ENCODE measurements around the gene RBP7.

- no peak for TF ChIP-seq CTCF (IDR thresholded peaks at IDR 0.05; ENCODE audit: poor library complexity, severe bottlenecking)
- no peak for TF ChIP-seq EZH2 (IDR thresholded peaks at IDR 0.05; ENCODE audit: borderline replicate concordance, insufficient read depth, low read length, poor library complexity, severe bottlenecking)
- no peak for TF ChIP-seq MXI1 (conservative IDR thresholded peaks at IDR 0.05; ENCODE audit: poor library complexity, severe bottlenecking)
- no peak for TF ChIP-seq RAD21 (conservative IDR thresholded peaks at IDR 0.05)
- TF ChIP-seq EP300 (conservative IDR thresholded peaks at IDR 0.05; ENCODE audit: poor library complexity, severe bottlenecking): no peak
- no peak for TF ChIP-seq POLR2AphosphoS5 (IDR thresholded peaks at IDR 0.05)
- no peak for TF ChIP-seq TAF1 (IDR thresholded peaks at IDR 0.05; ENCODE audit: low read depth)
Measured at GRCh38 chr1:10059342-10059718, 62.3 kb downstream of the RBP7 start.

Data from neural cell (in vitro differentiated cells).